Measurements from ENCODE around the gene GJD4. TPM values are rescaled to one million over a fixed set of nuclear protein-coding genes. Genes with fewer than 3 reads are reported as not detected.

GJD4 gene
- total RNA-seq, 1 experiment from 2014 or later = 0.33 TPM

DNA sequence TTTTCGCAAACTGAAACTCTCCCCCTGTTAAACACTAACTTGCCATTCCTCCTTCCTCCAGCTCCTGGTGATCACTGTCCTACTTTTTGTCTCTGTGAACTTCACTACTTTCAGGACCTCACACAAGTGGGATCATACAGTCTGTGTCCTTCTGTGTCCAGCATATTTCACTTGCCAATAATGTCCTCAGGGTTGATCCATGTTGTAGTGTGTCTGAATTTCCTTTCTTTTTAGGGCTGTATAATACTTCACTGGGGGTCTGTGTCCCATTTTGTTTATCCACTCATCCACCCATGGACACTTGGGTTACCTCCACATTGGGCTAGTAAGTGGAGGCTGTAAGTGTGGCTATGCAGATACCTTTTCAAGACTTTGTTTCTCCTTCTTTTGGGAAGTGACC is 42.7 kb upstream of the GJD4 start:
- no peak overlapping the region for H2AFZ ChIP-seq (ENCODE audit: low read length)
- no TSS peak for BruUV-seq (replicated peaks)
- no peak for ATAC-seq
- no peaks in the 10 kb centered on the region for H3F3A ChIP-seq (ENCODE audit: low read length, unreplicated experiment)
- H4K20me1 ChIP-seq (ENCODE audit: low read length) = no peaks in the 10 kb centered on the region
- H3K27me3 ChIP-seq (ENCODE audit: low read length) = no peaks in the 10 kb centered on the region
- H3K36me3 ChIP-seq (ENCODE audit: low read depth, low read length) = peaks cover 23% of the 10 kb centered on the region
- no peak overlapping the region for H3K4me2 ChIP-seq (ENCODE audit: low read length)
- H3K79me2 ChIP-seq (ENCODE audit: low read length) = 0 out of 2 replicates have a peak, but pooled peaks cover 5% of the 10 kb centered on the region
- intact Hi-C loops (cut with micrococcal nuclease) = loop anchor here (2.0 to 5.0 kb wide), 2 partner anchors 140 to 230 kb away; no protein-coding TSS in a partner anchor
- 0 out of 2 replicates have a peak, but pooled peaks cover 2% of the 10 kb centered on the region for H3K4me1 ChIP-seq (ENCODE audit: insufficient read depth, low read length)
- ChIA-PET CTCF (interaction anchor here (0.6 to 2.3 kb wide), 18 partner anchors 10 to 1318 kb away, joined by 3 to 15 read pairs (median 4); no protein-coding TSS in a partner anchor), POLR2A (ENCODE audit: unreplicated experiment) (no interaction called here)
- H3K27ac ChIP-seq (ENCODE audit: low read length) = no peak overlapping the region
- TF ChIP-seq EZH2phosphoT487 (IDR thresholded peaks at IDR 0.05; ENCODE audit: borderline replicate concordance, low read length) = no peak
- no peak for TF ChIP-seq EZH2 (IDR thresholded peaks at IDR 0.05; ENCODE audit: low read length, unreplicated experiment)
- TF ChIP-seq, protein P1, sequence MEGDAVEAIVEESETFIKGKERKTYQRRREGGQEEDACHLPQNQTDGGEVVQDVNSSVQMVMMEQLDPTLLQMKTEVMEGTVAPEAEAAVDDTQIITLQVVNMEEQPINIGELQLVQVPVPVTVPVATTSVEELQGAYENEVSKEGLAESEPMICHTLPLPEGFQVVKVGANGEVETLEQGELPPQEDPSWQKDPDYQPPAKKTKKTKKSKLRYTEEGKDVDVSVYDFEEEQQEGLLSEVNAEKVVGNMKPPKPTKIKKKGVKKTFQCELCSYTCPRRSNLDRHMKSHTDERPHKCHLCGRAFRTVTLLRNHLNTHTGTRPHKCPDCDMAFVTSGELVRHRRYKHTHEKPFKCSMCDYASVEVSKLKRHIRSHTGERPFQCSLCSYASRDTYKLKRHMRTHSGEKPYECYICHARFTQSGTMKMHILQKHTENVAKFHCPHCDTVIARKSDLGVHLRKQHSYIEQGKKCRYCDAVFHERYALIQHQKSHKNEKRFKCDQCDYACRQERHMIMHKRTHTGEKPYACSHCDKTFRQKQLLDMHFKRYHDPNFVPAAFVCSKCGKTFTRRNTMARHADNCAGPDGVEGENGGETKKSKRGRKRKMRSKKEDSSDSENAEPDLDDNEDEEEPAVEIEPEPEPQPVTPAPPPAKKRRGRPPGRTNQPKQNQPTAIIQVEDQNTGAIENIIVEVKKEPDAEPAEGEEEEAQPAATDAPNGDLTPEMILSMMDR (conservative IDR thresholded peaks at IDR 0.05; ENCODE audit: low read depth, low read length) = no peak
- H3K9ac ChIP-seq (ENCODE audit: low read length) = no peak overlapping the region
- no peak overlapping the region for H3K4me3 ChIP-seq (ENCODE audit: low read length)
- no peak for DNase-seq
- no peaks in the 10 kb centered on the region for H3K9me3 ChIP-seq (ENCODE audit: low read length)
- no peaks in the 10 kb centered on the region for H3K9me2 ChIP-seq (replicated peaks; ENCODE audit: low read length)

DNA sequence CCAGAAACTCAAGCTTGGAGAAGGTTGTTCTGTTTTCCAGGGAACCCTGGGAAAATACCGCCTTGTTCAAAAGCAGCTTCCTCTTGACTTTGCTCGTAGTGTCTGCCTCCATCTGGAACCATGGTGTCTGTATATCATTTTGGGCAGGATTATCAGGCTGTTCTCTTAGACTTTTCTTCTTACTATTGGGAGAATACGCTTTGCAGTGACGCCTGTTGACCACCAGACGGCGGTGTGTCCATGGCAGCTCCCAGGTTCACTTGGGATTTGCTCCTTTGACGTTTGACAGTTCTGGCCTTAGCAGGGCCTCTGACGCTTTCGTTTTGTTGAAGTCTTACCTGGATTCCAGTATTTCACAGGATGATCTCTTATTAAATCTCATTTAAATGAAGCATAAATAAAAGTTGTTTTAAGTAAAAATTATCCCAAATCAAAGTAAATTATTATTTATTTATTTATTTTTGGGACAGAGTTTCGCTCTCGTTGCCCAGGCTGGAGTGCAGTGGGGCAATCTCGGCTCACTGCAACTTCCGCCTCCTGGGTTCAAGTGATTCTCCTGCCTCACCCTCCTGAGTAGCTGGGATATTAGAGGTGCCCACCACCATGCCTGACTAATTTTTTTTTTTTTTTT is 41.8 kb upstream of the GJD4 start:
- Histone ChIP-seq H3K27ac (ENCODE audit: low read length) (no peak overlapping the region), H4K20me1 (ENCODE audit: low read length) (no peaks in the 10 kb centered on the region), H3K9me2 (replicated peaks; ENCODE audit: low read length) (no peaks in the 10 kb centered on the region), H3K36me3 (ENCODE audit: low read depth, low read length) (peaks cover 24% of the 10 kb centered on the region), H3F3A (ENCODE audit: low read length, unreplicated experiment) (no peaks in the 10 kb centered on the region), H3K4me2 (ENCODE audit: low read length) (no peak overlapping the region), H3K9me3 (ENCODE audit: low read length) (no peaks in the 10 kb centered on the region), H3K4me3 (ENCODE audit: low read length) (no peak overlapping the region), H3K79me2 (ENCODE audit: low read length) (0 out of 2 replicates have a peak, but pooled peaks cover 5% of the 10 kb centered on the region), H3K27me3 (ENCODE audit: low read length) (no peaks in the 10 kb centered on the region), H3K9ac (ENCODE audit: low read length) (no peak overlapping the region), H3K4me1 (ENCODE audit: insufficient read depth, low read length) (0 out of 2 replicates have a peak, but pooled peaks cover 2% of the 10 kb centered on the region), H2AFZ (ENCODE audit: low read length) (no peak overlapping the region)
- intact Hi-C loops (cut with micrococcal nuclease) = loop anchor here (1.0 to 5.0 kb wide), 8 partner anchors 16 to 1318 kb away; no protein-coding TSS in a partner anchor
- ChIA-PET POLR2A (ENCODE audit: unreplicated experiment) (interaction anchor here (0.5 to 0.6 kb wide), 3 partner anchors 10 to 256 kb away, joined by 3 to 4 read pairs (median 4); no protein-coding TSS in a partner anchor), CTCF (interaction anchor here (0.6 to 2.3 kb wide), 24 partner anchors 9 to 1318 kb away, joined by 3 to 15 read pairs (median 3); no protein-coding TSS in a partner anchor)
- no peak for TF ChIP-seq EZH2 (IDR thresholded peaks at IDR 0.05; ENCODE audit: low read length, unreplicated experiment)
- TF ChIP-seq, protein P1 (conservative IDR thresholded peaks at IDR 0.05; ENCODE audit: low read depth, low read length) = peak; percentile 100
- ATAC-seq (peak; percentile 85), DNase-seq (peak; percentile 98)
- no TSS peak for BruUV-seq (replicated peaks)
